HG03469 (cell line): Measurements from ENCODE around the gene XPNPEP2.
"Not testable (repeated sequence)": the region's sequence is repeated elsewhere in the genome, so short reads cannot be mapped to it uniquely, and the experiment has no call there.

Source experiments
- ATAC-seq: cut with Tn5 transposase; IDR thresholded peaks from one replicate; pipeline ENCODE4 v1.9.1; 2021; ENCODE audit warnings: mild to moderate bottlenecking, moderate library complexity, moderate number of reproducible peaks; ENCODE audit not compliant: unreplicated experiment

The XPNPEP2 gene

DNA sequence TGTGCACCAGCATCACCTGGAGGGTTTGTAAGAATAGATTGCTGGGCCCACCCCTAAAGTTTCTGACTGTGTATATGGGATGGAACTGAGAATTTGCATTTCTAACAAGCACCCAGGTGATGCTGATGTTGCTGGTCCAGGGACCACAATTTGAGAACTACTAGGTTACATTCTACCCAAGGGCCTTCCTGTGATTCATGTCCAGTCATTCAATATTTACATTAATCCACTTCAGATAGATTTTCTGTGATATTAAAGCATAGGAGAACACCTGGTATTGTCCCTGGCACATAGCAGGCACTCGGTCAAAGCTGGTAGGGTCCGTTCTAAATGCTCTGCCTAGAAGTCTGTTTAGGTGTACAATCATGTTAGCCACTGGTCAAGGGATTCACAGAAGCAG lies 19.5 kb upstream of the XPNPEP2 start:
- no peak for ATAC-seq

GRCh38 chrX:129719931-129720530 lies 18.7 kb upstream of the XPNPEP2 start:
- ATAC-seq: no peak

DNA sequence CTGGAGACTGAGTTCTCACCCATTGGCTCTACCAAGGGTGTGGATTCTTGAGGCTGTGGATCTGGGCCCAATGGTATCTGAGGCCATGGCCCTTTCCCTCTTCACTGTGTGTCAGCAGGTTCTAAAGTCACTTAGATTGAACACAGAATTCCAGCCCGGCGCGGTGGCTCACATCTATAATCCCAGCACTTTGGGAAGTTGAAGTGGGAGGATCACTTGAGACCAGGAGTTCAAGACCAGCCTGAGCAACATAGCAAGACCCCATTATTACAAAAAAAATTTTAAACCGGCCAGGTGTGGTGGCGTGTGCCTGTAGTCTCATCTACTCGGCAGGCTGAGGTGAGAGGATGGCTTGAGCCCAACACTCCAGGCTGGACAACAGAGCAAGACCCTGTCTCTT lies 18.0 kb upstream of the XPNPEP2 start:
- no peak for ATAC-seq

- no peak for ATAC-seq
These were observed 17.4 kb upstream of the XPNPEP2 start for GRCh38 chrX:129721414-129721813.

DNA sequence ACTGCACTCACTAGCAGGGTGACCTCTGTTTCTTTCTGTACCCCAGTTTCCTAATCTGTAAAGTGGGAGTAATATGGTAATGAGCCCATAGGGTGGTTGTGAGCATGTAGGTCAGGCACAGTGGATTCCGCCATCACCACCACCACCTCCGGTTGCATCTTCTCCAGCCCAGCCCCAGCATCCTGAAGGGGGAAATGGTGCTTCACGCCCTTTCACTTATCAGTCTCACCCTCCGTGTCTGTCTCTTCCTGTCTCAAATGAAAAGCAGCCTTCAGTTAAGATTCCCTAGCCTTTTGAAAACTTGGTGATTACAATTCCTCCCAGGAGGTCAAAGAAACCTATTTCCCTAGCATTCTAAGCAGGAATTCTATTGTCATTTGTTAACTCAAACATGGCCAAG lies 16.9 kb upstream of the XPNPEP2 start:
- ATAC-seq: no peak

GRCh38 chrX:129723511-129723910 lies 15.3 kb upstream of the XPNPEP2 start:
- ATAC-seq: no peak

- no peak for ATAC-seq
These were observed 14.0 kb upstream of the XPNPEP2 start for GRCh38 chrX:129724754-129725153.

- ATAC-seq: no peak
These were observed 12.3 kb upstream of the XPNPEP2 start for GRCh38 chrX:129726307-129727111.

DNA sequence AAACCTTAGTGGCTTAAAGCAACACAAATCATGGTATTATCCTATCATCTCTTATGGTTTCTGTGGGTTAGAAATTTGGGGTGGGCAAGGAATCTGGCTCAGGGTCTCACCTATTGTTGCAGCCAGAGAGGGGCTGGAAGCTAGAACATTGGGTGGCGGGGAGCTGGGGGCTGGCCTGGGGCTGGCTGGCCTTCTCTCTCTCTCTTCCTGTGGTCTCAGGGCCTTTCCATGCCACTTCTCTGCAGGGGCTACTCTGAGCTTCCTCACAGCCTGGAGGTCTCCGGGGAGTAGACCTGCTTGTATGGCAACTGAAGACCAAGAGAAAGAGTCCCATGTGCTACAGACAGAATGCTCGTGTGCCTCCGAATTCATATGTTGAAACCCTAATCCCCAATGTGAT lies 10.7 kb upstream of the XPNPEP2 start:
- no peak for ATAC-seq

- no peak for ATAC-seq
These were observed 7.6 kb upstream of the XPNPEP2 start for GRCh38 chrX:129731228-129731627.

DNA sequence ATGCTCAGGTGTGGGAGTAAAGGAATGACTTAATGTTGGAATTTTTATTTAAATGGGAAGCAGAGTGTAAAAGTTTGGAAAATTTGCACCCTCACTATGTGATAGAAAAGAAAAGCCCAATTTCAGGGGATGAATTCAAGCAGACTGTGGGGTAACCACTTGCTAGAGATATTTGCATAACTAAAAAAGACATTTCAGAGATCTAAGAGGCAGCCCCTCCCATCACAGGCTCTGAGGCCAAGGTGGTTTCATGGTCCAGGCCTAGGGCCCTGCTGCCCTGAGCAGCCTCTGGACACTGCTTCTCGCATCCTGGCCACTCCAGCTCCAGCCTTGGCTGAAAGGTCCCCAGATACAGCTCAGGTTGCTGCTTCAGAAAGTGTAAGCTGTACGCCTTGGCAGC lies 5.9 kb upstream of the XPNPEP2 start:
- no peak for ATAC-seq

- ATAC-seq: no peak
These were observed 5.4 kb upstream of the XPNPEP2 start for GRCh38 chrX:129733335-129733734.

- ATAC-seq: no peak
These were observed 2.3 kb upstream of the XPNPEP2 start for GRCh38 chrX:129736491-129736890.

DNA sequence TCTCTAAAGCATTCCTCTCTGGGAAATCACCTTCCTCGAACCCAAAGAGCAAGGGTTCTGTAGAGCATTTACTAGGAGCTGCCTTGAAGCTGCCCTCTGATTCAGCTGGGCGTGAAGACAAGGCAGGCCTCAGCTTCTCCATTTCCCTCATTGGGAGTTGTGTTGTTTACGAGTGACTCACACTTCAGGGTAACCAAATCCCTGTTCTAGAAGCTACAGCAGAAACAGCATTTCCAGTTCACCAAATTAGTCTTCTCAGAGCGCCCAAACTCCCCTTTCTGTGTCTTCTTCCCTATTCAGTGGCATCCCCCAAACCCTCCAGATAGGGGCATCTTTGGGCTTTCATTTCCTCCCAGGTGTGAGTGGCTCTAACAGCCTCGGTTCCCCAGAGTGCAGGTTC lies 863 bp upstream of the XPNPEP2 start:
- ATAC-seq: no peak

DNA sequence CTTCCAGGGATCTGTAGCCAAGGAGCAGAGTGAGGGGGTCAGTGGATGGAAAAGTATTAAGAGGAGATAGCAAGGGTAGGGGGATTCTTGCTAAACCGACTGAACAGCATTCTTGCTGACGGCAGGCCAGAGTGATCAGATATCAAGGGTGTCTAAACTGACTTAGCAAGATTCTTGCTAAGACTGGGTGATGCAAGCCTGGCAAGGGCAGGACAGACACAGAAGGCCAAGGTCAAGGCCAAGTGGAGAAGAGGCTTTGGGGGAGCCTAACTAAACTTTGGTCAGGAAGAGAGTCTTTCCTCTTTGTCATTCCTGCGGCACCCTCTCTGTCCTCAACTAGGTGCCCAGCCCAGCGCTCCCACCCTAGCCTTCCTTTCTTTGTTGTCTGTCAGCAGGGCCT lies 799 bp downstream of the XPNPEP2 start:
- no peak for ATAC-seq

- no peak for ATAC-seq
These were observed 3.3 kb downstream of the XPNPEP2 start for GRCh38 chrX:129741880-129742758.

DNA sequence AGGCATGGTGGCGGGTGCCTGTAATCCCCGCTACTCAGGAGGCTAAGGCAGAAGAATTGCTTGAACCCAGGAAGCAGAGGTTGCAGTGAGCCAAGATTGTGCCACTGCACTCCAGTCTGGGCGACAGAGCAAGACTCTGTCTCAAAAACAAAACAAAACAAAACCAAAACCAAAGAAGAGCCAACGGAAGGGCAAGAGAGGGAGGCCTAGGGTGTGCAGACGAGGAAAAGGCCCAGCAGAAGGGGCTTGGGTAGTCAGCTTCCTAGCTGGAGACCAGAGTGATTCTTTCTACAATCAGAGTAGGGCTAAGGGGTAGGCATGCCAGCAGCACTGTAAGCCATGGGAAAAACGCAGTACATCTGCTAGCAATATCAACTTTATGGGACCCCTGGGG lies 4.0 kb downstream of the XPNPEP2 start:
- ATAC-seq: not testable (repeated sequence)

GRCh38 chrX:129743821-129744220 lies 5.0 kb downstream of the XPNPEP2 start:
- ATAC-seq: no peak

DNA sequence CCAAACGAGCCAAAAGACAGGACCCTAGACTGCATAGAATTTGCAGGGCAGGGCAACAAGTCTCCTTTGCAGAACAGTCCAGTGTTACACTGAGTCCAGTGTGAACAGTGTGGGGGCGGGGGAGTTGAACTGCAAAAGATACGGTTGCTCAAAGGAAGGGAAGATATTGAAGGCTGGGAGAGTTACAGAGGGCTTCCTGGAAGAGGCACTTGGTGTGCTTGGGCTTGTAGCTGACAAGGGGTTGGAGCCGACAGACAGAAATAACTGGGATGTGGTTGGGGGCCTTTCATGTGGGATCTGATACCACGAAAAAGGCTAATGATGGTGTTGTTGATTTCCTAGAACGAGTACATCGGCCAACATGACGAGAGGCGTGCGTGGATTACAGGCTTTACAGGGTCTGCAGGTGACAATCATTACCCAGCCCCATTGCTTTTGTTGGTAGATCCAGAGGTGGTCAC lies 6.1 kb downstream of the XPNPEP2 start:
- ATAC-seq: no peak

DNA sequence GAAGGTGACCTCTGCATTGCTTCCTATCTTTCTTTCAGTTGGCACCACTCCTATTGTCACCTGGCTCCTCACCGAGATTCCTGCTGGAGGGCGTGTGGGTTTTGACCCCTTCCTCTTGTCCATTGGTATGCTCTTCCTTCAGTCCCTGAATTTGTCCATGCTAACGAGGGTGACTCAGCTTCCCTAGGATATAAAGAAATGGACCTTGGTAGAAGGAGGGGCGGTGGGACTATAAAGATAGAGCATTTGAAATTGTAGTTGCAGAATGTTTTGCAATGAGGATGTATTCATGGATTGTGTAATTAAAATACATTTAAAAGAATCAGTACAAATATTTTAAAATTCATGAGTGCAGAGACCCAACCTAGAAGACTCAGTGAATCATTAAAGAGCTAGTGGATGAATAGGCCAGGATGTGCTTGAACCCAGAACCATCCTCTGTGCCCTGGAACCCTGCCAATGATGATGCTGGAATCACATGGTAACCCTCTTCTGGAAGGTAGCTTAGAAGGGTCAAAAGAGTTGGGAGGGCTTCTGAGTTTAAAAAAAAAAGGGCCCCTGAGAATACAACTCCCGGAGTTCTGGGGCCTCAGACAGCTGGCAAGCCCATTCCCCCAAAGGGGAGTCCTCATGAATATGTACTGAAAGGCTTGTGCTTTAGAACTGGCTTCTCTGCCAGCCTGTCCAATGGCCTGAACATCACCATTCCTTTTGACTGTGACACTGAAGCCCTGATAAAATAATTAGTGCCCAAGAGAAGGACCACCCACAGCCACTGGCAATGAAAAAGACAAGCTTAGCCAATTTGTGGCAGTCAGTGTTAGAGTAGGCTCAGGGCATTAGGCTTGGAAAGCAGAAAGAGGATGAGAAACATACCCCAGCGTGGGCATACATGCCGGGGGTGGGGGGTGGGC lies 8.0 kb downstream of the XPNPEP2 start:
- ATAC-seq: no peak

GRCh38 chrX:129747533-129747932 lies 8.8 kb downstream of the XPNPEP2 start:
- ATAC-seq: no peak
